Fibroblast of skin of right biceps (primary cell): ENCODE measurements around the gene CCDC87.

Experiments used
- DNase-seq: peaks from one replicate; pipeline ENCODE4 v3.0.0-alpha.2; 2013

CCDC87 gene

DNA sequence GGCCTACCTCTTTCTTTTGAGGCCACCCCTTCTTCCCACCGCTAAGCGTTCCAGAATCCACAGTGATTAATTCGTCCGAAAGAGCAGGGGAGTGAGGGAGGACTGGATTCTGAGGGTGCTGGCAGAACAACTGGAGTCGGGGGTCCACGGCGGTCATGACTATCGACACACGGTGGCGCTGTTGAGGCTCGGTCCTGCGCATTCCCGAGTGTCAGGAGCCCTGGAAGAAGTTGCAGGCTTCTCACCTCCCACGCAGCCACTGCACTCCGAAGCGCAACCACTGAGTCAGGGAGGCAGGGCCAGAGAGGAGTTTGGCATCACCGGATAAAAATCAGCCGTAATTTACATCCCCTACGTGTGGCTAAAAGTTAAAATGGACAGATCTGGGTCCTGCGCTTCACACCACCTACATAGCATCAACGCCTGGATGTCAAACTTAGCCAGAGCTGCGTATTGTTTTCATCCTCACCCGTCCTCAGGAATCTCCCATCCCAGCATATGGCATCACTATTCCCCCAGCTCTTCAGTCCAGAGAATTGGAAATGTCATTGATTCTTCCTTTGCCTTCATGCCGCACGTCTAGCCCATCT is 13.8 kb downstream of the CCDC87 start:
- DNase-seq = peak; percentile 69

DNA sequence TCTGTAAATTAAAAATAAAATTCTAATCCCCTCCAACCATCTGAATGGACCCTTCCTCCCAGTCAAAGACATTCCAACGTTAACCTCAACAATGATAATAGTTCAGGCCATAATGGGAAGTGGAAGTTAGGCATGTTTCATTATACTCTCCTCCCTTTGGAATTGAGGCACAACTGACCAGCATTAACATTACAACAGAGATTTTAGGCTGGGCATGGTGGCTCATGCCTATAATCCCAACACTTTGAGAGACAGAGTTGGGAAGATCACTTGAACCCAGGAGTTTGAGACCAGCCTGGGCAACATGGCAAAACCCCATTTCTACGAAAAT is 22.0 kb downstream of the CCDC87 start:
- DNase-seq = no peak

DNA sequence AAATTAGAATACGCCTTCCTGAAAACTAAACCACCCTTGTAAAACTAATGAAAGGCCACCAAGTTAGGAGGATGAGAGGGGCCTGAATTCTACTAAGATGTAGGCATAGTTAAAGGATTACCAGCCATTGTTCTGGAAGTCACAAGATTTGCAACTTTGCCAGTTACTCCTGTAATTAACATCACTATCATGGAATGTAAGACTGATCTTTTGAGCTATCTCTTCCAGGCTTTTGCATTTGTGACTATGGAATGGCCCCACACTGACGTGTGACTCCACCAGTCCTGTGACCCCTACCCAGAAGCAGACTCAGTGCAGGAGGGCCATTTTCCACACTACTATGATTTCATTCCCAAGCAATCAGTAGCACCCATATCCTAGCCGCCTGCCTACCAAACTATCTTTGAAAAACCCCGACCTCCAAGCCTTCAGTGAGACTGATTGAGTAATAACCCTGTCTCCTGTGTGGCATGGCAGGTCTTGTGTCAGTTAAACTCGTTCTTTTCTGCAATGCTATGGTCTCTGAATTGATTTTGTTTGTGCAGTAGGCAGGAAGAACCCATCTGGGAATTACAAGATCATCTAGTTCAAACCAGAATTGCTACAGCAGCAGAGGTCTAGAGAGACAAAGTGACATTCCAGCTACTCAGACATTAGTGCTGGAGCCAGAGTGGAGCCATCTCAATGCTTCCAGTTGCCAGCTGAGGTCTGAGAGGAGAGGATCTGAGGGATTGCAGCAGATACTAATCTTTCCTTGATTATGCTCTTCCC is 22.6 kb downstream of the CCDC87 start:
- DNase-seq = no peak

DNA sequence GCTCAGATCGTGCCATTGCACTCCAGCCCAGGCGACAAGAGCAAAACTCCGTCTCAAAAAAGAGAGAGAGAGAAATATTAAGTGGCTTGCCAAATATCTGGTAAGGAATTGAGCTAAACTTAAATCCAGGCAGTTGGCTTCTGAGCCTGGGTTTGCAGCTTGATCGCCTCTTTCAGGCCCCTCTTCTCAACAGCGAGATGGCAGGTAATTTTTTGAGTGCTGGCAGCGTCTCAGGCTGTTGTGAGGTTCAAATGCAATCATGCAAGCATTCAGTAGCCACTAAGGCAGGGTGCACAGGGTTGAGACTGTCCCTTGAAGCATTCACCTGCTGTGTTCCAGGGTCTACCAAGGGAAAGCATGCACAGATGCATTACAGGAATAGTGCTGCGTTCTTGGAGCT is 23.8 kb downstream of the CCDC87 start:
- no peak for DNase-seq

DNA sequence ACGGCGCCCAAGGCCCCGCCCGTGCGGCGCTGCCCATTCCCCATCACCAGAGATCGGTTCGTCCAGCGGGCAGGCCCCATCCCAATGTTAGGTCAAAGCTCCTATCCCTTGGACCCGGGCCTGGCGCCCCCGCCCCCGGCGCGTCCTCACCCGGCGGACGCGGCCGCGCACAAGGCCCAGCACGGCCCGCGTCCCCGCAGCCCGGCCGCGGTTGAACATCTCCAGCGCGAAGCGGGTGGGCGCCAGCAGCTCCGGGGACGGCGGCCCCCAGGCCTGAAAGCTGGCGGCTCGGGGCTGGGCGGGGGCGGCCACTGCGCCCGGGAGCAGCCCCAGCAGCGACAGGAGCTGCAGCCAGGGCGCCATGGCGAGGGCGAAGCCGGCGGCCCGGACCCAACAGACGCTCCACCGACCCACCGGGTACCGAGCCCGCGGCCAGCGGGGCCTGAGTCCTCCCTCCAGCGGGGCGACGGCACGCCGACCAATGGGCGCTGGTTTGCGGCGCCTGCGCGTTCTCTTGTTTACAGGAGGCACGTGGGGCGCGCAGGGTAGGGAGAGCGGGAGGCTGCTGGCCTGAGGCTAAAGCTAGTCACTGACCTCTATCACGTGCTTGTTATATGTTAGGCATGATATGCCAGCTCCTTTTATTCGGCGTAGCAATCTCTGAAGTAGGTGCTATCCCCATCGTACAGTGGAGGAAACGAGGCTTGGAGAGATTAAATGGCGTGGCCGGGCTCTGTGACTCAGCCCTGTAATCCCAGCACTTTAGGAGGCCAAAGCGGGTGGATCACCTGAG is 24.5 kb downstream of the CCDC87 start, which contains the start of gene CTSF:
Gene CTSF, minus strand, starts transcription at position 483 of the 793 bp plus-strand sequence. Its CDS starts 120 bp downstream, at position 363.
- DNase-seq = peak; percentile 70

DNA sequence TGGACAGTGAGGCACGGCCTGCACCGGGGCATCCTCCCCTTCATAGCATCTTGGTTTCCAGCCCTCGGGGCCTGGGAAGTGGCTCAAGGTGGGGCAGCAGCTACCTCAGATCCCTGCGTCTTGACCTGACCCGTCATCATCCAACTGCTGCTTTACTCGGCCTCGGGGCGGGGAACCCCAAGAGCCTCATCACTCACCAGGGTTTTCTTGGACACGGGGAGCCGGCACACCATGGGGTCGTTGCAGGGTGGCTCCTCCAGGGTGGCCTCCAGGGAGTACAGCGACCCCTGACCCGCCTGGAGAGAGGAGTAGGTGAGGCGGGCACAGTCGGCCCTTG is 25.1 kb downstream of the CCDC87 start:
- no peak for DNase-seq

DNA sequence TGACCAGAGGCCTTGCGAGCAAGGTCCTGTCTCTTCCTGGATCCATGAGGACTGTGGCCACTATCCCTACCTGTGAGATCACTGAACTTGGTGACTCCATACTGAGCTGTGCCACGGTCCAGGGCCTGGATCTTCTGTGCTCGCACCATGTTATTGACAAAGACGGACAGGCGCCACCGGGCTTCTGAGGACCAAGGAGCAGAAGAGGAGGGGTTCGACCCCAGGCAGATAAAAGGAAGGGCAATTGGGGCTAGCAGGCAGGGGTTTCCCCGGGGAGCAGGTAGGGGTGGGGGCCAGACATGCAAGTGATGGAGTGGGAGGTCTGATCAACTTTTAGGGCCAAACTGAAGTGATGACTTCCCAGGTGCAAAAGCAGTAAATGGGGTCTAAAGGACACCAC is 26.6 kb downstream of the CCDC87 start:
- DNase-seq = no peak

DNA sequence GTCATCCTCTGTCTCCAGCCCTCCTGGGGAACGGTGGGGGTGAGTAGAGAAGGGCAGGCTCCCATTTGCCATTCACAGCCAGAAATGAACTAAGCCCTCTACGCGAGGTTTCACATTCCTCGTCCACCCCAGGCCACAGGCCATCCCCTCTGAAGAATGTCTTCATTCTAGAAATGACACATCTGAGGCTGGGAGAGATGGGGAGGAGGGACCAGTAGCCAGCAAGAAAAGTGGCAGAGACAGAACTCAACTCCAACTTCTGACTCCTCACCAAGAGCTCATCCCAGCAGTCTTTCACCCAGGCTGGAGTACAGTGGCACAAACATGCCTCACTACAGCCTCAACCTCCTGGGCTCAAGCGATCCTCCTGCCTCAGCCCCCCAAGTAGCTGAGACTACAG is 27.9 kb downstream of the CCDC87 start:
- DNase-seq = no peak

DNA sequence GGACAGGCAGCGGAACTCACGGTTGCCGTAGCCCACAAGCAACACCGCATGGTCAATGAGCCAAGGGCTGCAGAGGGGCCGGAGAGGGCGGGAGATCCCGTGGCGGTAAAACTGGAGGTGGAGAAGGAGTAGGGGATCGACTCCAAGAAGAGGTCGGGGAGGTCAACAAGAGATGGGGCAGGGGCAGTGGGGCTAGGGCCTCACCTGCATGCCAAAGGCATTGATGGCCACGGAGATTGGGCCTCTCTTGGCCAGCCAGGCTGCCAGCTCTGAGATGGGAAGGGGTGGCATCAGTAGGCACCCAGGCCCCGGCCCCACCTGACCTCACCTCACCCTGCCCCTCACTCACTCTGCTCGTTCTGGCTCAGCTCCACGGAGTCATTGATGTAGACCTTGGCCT is 28.3 kb downstream of the CCDC87 start:
- no peak for DNase-seq

DNA sequence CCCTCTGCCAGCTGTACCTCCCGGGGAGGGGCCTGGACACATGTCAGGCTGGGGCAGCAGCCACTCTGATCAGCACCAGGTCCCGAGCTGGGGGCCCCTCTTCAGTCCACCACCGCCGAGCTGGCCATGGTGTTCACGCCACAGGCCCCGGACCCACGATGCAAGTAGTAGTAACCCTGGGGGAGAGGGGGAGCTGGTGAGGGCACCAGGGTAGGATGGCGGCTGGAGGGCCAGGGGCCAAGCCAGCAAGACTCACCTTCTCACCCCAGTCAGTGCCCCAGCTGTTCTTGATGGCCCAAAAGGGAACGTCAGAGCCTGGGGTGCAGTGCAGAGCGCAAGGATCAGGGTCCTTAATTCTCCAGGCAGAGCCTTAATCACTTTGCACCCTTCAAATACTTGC is 29.0 kb downstream of the CCDC87 start:
- DNase-seq = no peak

DNA sequence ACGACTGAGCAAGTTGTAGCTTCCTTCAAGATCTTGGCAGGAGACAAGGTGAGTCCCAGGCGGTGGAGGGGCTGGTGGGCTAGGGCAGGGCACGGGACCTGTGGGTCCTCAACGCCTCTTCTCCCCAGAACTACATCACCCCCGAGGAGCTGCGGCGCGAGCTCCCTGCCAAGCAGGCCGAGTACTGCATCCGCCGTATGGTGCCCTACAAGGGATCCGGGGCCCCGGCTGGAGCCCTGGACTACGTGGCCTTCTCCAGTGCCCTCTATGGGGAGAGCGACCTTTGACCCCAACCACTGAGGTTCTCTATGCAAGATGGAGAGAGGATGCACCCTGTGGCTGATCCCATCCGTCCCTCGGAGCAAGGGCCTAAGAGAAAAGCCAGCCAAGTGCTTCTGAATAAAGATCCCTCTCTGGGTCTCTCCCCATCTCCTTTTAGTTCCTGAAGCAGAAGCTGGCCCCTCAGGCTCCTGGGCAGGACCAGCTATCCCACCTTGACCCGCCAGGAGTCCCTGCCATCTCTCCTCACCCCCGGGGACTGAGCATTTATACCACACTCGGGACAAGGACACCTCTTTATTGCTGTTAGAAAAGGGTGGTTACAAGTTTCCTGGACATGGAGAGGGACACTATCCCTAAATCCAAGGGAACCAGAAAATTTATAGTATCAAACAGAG is 29.8 kb downstream of the CCDC87 start:
- no peak for DNase-seq

DNA sequence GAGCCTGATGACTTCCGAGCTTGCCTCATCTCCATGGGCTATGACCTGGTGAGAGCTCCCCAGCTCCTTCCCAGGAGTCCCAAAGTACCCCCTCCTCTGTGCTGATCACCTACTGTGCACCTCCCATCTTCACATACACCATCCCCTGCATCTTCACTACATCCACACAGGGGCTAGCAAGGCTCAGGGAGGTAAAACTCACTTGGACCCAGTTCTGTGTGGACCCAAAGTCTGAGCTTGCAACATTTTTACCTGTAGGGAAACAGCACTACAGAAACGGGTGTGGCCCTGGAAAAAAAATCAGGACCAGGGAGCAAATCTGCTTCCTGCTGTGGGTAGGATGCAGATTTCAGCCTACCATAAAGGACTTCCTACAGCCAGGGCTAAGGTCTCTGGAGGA is 30.6 kb downstream of the CCDC87 start:
- no peak for DNase-seq

DNA sequence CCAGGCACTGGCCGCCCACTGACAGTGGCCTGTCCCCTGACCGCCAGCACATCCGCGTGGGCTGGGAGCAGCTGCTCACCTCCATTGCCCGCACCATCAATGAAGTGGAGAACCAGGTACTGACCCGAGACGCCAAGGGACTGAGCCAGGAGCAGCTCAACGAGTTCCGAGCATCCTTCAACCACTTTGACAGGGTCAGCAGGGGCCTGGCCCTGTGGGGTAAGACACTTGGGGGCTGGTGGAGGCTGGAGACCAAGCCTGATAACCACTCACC is 31.0 kb downstream of the CCDC87 start:
- no peak for DNase-seq

DNA sequence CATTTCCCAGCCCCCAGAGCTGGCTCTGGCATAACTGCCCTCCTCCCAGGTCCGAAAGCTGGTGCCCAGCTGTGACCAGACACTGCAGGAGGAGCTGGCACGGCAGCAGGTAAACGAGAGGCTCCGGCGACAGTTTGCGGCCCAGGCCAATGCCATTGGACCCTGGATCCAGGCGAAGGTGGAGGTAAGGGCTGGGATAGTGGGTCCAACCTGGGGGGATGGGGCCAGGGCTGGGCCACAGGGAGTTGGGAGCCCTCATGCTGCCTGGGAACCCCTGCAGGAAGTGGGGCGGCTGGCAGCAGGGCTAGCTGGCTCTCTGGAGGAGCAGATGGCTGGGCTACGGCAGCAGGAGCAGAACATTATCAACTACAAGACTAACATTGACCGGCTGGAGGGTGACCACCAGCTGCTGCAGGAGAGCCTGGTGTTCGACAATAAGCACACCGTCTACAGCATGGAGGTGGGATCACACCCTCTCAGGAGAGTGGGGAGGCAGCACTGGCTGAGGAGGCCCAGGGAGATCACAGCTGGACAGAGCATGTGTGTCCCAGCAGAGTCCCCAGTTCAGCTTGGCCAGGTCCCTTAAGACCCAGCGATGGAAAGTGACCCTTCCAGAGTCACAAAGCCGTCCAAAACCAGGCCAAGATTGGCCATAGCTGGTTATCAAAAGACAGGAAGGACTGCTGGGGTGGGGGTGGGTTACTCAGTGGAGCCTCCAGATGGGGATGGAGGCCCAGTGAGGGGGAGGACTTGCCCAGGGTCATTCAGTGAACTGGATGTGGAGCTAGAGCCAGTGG is 31.5 kb downstream of the CCDC87 start:
- DNase-seq = no peak

DNA sequence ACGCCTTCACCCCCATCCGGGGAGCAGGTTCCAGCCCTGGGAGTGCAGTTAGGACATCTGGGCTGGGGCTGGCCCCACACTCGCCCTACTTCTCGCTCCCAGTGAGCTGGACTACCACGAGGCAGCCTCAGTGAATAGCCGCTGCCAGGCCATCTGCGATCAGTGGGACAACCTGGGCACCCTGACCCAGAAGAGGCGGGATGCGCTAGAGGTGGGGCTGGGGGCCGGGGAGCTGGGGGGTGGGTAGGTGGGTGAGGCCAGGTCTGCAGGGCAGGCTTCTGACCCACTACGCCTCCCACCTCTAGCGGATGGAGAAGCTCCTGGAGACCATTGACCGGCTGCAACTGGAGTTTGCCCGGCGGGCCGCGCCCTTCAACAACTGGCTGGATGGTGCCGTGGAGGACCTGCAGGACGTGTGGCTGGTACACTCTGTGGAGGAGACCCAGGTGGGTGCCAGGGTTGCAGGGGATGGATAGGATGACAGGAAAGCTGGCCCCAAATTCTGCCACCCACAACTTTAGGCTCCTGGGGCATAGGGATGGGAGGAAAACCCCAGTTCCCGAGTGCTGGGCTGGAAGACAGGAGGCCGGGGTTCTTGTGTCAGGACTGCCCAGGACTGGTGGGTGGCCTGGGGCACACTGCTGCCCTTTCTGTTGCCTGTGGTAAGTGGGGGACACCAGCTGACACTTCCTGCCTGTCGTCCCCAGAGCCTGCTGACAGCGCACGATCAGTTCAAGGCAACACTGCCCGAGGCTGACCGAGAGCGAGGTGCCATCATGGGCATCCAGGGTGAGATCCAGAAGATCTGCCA is 32.8 kb downstream of the CCDC87 start:
- DNase-seq = no peak

DNA sequence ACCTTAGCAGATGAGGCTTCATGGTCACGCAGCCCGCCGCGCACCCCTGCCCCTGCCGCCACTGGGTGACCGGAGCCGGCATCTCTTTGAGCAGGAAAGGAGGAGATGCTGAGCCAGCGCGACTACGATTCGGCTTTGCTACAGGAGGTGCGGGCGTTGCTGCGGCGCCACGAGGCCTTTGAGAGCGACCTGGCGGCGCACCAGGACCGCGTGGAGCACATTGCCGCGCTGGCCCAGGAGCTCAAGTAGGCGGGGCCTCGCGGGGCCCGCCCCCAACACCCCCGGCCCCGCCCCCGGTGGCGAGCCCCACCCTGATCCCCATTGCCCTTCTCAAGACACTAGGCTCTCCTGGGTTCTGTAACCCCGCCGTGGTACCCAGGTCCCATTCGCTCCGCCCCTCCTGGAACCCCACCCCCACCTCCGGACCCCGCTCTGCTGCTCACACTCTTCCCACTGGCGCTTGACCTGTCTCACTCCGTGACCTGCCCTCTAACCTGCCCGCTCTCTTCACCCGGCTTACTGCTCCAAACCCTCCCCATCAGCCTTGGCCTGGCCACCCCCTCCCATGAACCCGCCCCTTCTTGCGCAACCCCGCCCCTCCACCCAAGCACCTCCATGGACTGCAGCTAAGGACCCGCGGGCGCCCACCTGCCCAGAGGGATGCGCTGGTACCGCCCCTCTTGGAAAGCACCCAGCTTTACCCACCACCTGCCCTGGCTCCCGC is 33.6 kb downstream of the CCDC87 start:
- DNase-seq = peak; percentile 22

DNA sequence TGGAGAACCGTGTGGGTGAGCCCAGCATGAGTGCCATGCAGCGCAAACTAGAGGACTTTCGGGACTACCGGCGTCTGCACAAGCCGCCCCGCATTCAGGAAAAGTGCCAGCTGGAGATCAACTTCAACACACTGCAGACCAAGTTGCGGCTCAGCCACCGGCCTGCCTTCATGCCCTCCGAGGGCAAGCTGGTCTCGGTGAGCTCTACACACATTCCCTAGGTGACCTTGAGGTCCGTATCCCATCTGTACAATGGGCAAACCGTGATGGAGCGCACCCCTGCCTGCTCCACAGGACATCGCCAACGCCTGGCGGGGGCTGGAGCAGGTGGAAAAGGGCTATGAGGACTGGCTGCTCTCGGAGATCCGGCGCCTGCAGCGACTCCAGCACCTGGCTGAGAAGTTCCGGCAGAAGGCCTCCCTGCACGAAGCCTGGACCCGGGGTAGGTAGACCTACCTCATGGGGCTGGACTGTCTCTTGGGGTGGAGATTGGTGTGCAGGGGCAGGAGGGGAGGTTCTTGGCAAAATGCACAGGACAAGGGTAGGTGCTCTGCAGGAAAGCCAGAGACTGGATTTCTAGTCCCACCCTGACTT is 35.0 kb downstream of the CCDC87 start:
- DNase-seq = no peak

DNA sequence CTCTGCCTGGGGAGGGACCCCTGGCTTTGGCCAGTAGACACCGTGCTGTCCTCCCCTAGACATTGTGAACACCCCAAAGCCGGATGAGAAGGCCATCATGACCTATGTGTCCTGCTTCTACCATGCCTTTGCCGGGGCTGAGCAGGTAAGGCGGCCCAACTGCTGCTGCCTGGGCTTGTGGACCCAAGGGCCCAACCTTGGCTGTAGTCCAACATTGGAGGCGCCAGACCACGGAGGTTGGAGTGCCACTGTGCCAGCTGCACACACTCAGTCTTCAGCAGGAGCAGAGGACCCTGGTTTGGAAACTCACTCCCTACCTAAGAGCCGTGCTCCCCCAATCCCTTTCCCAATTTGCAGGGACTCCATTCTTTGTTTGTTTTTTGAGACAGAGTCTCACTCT is 36.8 kb downstream of the CCDC87 start:
- DNase-seq = no peak

DNA sequence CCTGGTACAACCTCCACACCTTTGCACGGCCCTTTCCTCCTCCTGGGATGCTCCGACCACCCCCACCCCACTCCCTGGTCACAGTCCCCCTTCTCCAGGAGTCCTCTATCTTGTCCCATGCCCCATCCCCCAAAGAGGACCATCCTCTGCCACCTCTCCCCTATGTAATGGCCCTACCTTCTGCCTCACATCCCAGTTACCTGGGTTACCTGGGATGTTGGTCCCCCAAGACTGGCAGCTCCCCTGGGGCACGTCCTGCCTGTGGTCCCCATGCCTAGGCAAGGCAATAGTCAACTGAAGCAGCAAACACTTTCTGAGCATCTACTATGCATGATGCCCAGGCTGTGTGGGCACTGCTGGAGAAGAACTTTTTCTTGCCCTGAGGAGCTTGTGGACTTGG is 37.4 kb downstream of the CCDC87 start:
- no peak for DNase-seq

DNA sequence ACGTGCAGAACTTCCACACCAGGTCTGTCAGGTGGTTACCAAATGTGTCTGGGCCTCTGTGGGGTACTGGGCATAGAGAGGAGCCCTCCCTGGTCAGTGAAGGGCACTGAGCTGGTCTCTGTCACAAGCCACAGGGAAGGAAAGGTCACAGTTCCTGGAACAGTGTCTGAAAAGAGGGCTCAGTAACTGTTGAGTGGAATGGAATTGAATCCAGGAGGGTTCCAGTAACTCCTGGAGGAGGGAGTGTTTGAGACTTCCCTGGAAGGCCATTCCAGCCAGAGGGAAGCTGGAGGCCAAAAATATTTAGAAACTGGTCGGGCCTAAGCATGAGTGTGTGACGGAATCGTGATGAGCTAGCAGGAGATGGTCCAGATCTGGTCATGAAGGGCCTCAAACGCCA is 38.3 kb downstream of the CCDC87 start:
- no peak for DNase-seq

DNA sequence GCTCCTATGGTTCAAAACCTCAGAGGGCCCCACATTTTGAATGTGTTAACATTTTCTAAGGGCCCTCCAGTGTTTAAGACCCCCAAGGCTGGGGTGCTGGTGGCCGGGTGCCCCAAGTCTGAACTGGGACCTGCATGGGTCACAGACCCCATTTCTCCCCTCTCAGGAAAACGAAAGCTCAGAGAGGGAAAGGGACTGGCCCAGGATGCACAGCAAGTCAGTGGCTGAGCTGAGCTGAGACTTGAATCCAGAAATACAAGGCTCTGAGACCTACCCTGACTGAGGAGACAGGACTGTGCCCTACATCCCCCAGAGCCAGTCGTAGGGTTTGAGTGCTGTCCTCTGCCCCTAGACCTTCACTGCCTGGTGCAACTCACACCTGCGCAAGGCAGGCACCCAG is 42.0 kb downstream of the CCDC87 start:
- no peak for DNase-seq
